ENCODE results near the gene OR5C1. TPM values are rescaled to one million over a fixed set of nuclear protein-coding genes. Genes with fewer than 3 reads are reported as not detected.
"Not testable (repeated sequence)": the region's sequence is repeated elsewhere in the genome, so short reads cannot be mapped to it uniquely, and the experiment has no call there.

Gene OR5C1
- total and polyA plus RNA-seq, 4 donors: not detected

- Histone ChIP-seq H3K27me3 (ENCODE audit: control insufficient read depth in 3 of 3, insufficient read depth in 3 of 3, low read length in 2 of 3) (no peaks in the 10 kb centered on the region), H3K9ac (ENCODE audit: insufficient read depth in 1 of 2, low read length in 2 of 2) (no peak overlapping the region), H3K4me1 (ENCODE audit: control insufficient read depth in 5 of 5, insufficient read depth in 5 of 5, low read length in 5 of 5) (peaks cover 0 to 7% (median under 1%) of the 10 kb centered on the region in 5 donors), H3K4me3 (no peak overlapping the region), H3K36me3 (ENCODE audit: control insufficient read depth in 4 of 4, insufficient read depth in 4 of 4, low read length in 4 of 4) (no peaks in the 10 kb centered on the region), H3K27ac (ENCODE audit: low read depth in 1 of 2, low read length in 1 of 2) (no peak overlapping the region), H3K9me3 (ENCODE audit: control insufficient read depth in 4 of 4, insufficient read depth in 3 of 4, low read length in 3 of 4) (no peaks in the 10 kb centered on the region)
- no peak for DNase-seq
- ATAC-seq (ENCODE audit: insufficient read depth, low FRiP score): no peak
- WGBS, 2 donors: 87 to 89% methylated on average over 3 of the region's 3 CpGs
- TF ChIP-seq CTCF (IDR thresholded peaks at IDR 0.05; ENCODE audit: control extremely low read depth, extremely low read depth): no peak
Observed at GRCh38 chr9:122832194-122832593, 43.5 kb downstream of the OR5C1 start.

GRCh38 chr9:122835313-122835731 lies 46.6 kb downstream of the OR5C1 start:
- Histone ChIP-seq H3K27ac (ENCODE audit: low read depth in 1 of 2, low read length in 1 of 2) (no peak overlapping the region), H3K9me3 (ENCODE audit: control insufficient read depth in 4 of 4, insufficient read depth in 3 of 4, low read length in 3 of 4) (no peaks in the 10 kb centered on the region), H3K4me3 (no peak overlapping the region), H3K4me1 (ENCODE audit: control insufficient read depth in 5 of 5, insufficient read depth in 5 of 5, low read length in 5 of 5) (no peaks in the 10 kb centered on the region), H3K9ac (ENCODE audit: insufficient read depth in 1 of 2, low read length in 2 of 2) (no peak overlapping the region), H3K27me3 (ENCODE audit: control insufficient read depth in 3 of 3, insufficient read depth in 3 of 3, low read length in 2 of 3) (no peaks in the 10 kb centered on the region), H3K36me3 (ENCODE audit: control insufficient read depth in 4 of 4, insufficient read depth in 4 of 4, low read length in 4 of 4) (no peaks in the 10 kb centered on the region)
- ATAC-seq (ENCODE audit: insufficient read depth, low FRiP score) (no peak), DNase-seq (peak in 2 of 3 donors; percentile 29)
- 19 to 34% methylated on average over 4 of the region's 4 CpGs for WGBS, 2 donors
- TF ChIP-seq CTCF (IDR thresholded peaks at IDR 0.05; ENCODE audit: control extremely low read depth, extremely low read depth): no peak

GRCh38 chr9:122837266-122837850 lies 48.6 kb downstream of the OR5C1 start:
- DNase-seq (no peak), ATAC-seq (ENCODE audit: insufficient read depth, low FRiP score) (no peak)
- WGBS, 2 donors: 96 to 97% methylated on average over 14 of the region's 14 CpGs
- Histone ChIP-seq H3K4me3 (no peak overlapping the region), H3K4me1 (ENCODE audit: control insufficient read depth in 5 of 5, insufficient read depth in 5 of 5, low read length in 5 of 5) (no peaks in the 10 kb centered on the region), H3K9me3 (ENCODE audit: control insufficient read depth in 4 of 4, insufficient read depth in 3 of 4, low read length in 3 of 4) (no peaks in the 10 kb centered on the region), H3K27ac (ENCODE audit: low read depth in 1 of 2, low read length in 1 of 2) (no peak overlapping the region), H3K36me3 (ENCODE audit: control insufficient read depth in 4 of 4, insufficient read depth in 4 of 4, low read length in 4 of 4) (no peaks in the 10 kb centered on the region), H3K27me3 (ENCODE audit: control insufficient read depth in 3 of 3, insufficient read depth in 3 of 3, low read length in 2 of 3) (no peaks in the 10 kb centered on the region), H3K9ac (ENCODE audit: insufficient read depth in 1 of 2, low read length in 2 of 2) (no peak overlapping the region)
- TF ChIP-seq CTCF (IDR thresholded peaks at IDR 0.05; ENCODE audit: control extremely low read depth, extremely low read depth): no peak

- H3K9me3 ChIP-seq (ENCODE audit: control insufficient read depth in 4 of 4, insufficient read depth in 3 of 4, low read length in 3 of 4); H3K27me3 ChIP-seq (ENCODE audit: control insufficient read depth in 3 of 3, insufficient read depth in 3 of 3, low read length in 2 of 3); H3K4me3 ChIP-seq; DNase-seq; H3K4me1 ChIP-seq (ENCODE audit: control insufficient read depth in 5 of 5, insufficient read depth in 5 of 5, low read length in 5 of 5); H3K27ac ChIP-seq (ENCODE audit: low read depth in 1 of 2, low read length in 1 of 2); H3K9ac ChIP-seq (ENCODE audit: insufficient read depth in 1 of 2, low read length in 2 of 2); ATAC-seq (ENCODE audit: insufficient read depth, low FRiP score); H3K36me3 ChIP-seq (ENCODE audit: control insufficient read depth in 4 of 4, insufficient read depth in 4 of 4, low read length in 4 of 4): not testable (repeated sequence)
- 80 to 93% methylated on average over 3 of the region's 3 CpGs for WGBS, 2 donors
Observed at GRCh38 chr9:122838441-122838840, 49.7 kb downstream of the OR5C1 start.

Other genes starting within 250 kb of the OR5C1 start
- gene OR1N2, start 235.8 kb upstream of the OR5C1 start, total RNA-seq: not detected
- gene OR1N2, start 235.8 kb upstream of the OR5C1 start, polyA plus RNA-seq: not detected
- gene OR1L8, start 205.5 kb upstream of the OR5C1 start, total RNA-seq: under 1 TPM; 0.20 to 0.37 TPM
- under 1 TPM in 1 of 2 donors, not detected in 1; 0.16 TPM for gene OR1L8, start 205.5 kb upstream of the OR5C1 start, polyA plus RNA-seq
- not detected for gene OR1Q1, start 174.2 kb upstream of the OR5C1 start, total RNA-seq
- not detected for gene OR1Q1, start 174.2 kb upstream of the OR5C1 start, polyA plus RNA-seq
- under 1 TPM; 0.26 to 0.28 TPM for gene OR1B1, start 131.3 kb upstream of the OR5C1 start, total RNA-seq
- gene OR1B1, start 131.3 kb upstream of the OR5C1 start, polyA plus RNA-seq: not detected
- not detected for gene OR1L1, start 127.2 kb upstream of the OR5C1 start, total RNA-seq
- gene OR1L1, start 127.2 kb upstream of the OR5C1 start, polyA plus RNA-seq: not detected
- not detected for gene OR1L3, start 113.8 kb upstream of the OR5C1 start, total RNA-seq
- not detected for gene OR1L3, start 113.8 kb upstream of the OR5C1 start, polyA plus RNA-seq
- not detected for gene OR1L4, start 64.9 kb upstream of the OR5C1 start, total RNA-seq
- gene OR1L4, start 64.9 kb upstream of the OR5C1 start, polyA plus RNA-seq: not detected
- not detected for gene OR1L6, start 46.6 kb upstream of the OR5C1 start, total RNA-seq
- gene OR1L6, start 46.6 kb upstream of the OR5C1 start, polyA plus RNA-seq: not detected
- not detected for gene OR1K1, start 11.2 kb downstream of the OR5C1 start, total RNA-seq
- not detected for gene OR1K1, start 11.2 kb downstream of the OR5C1 start, polyA plus RNA-seq
- 10 to 100 TPM; 19.6 to 30.2 TPM for gene PDCL, start 39.7 kb downstream of the OR5C1 start, total RNA-seq
- 10 to 100 TPM; 10.2 to 11.6 TPM for gene PDCL, start 39.7 kb downstream of the OR5C1 start, polyA plus RNA-seq
- gene RC3H2, start 116.4 kb downstream of the OR5C1 start, total RNA-seq: 10 to 100 TPM; 37.7 to 60.2 TPM
- 10 to 100 TPM; 11.9 to 13.0 TPM for gene RC3H2, start 116.4 kb downstream of the OR5C1 start, polyA plus RNA-seq
- gene ZBTB6, start 124.4 kb downstream of the OR5C1 start, total RNA-seq: 10 to 100 TPM in 1 of 2 donors, 1 to 10 TPM in 1; 8.0 to 16.6 TPM
- 1 to 10 TPM; 2.5 to 4.3 TPM for gene ZBTB6, start 124.4 kb downstream of the OR5C1 start, polyA plus RNA-seq
- 10 to 100 TPM in 1 of 2 donors, 1 to 10 TPM in 1; 4.0 to 15.0 TPM for gene ZBTB26, start 142.6 kb downstream of the OR5C1 start, total RNA-seq
- 1 to 10 TPM; 2.4 to 2.7 TPM for gene ZBTB26, start 142.6 kb downstream of the OR5C1 start, polyA plus RNA-seq
- 100 to 1,000 TPM in 1 of 2 donors, 10 to 100 TPM in 1; 55.0 to 103 TPM for gene RABGAP1, start 152.1 kb downstream of the OR5C1 start, total RNA-seq
- gene RABGAP1, start 152.1 kb downstream of the OR5C1 start, polyA plus RNA-seq: 10 to 100 TPM in 1 of 2 donors, 1 to 10 TPM in 1; 9.6 to 14.7 TPM
- 1 to 10 TPM; 3.7 to 6.1 TPM for gene GPR21, start 244.7 kb downstream of the OR5C1 start, total RNA-seq
- gene GPR21, start 244.7 kb downstream of the OR5C1 start, polyA plus RNA-seq: under 1 TPM in 1 of 2 donors, not detected in 1; 0.03 TPM